ENCODE measurements around the gene PDZRN3.

DNA sequence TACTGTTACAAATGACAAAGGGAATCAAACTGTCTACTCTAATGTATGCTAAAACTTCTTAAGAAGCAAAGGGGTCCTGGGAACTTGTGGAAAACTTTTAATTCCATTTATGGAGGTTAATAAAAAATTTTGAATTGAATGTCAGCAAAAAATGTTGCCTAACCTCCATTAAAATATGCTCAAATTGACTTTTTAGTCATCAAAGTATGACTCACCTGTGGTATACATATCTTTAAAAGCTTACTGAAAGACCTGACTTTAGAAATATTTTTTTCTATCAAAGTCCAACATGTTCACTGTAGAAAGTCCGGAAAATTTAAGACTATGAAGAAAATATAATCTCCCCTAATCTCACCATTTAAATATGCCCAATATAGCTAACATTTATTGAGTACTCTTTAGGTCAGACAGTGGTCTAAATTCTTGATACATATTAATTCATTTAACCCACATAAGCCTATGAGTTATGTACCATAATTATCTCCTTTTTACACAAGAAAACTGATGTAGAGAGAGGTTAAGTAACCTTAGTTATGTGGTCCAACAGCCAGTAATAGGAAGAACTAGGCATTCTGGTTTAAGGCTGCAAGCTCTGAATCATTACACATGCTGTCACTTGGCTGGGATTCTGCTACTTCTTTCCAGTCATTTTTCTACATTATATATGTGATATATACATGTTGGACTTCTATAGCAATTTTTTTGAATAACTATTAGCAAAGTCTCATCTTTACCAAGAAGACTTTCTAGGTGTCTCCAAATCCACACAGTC, 83.6 kb downstream of the PDZRN3 start:
- TF ChIP-seq CTCF (IDR thresholded peaks at IDR 0.05; ENCODE audit: insufficient read depth, low read depth, low read length) (no peak), EZH2 (IDR thresholded peaks at IDR 0.05; ENCODE audit: insufficient read depth, low read length) (no peak)

Measured in astrocyte (in vitro differentiated cells and primary cell).